HG03039 (cell line): ENCODE results near the gene PHF10.
"Not testable (repeated sequence)": the region's sequence is repeated elsewhere in the genome, so short reads cannot be mapped to it uniquely, and the experiment has no call there.

Experiments
- ATAC-seq: cut with Tn5 transposase; IDR thresholded peaks from one replicate; pipeline ENCODE4 v1.9.1; 2021; ENCODE audit warnings: mild to moderate bottlenecking, moderate library complexity; ENCODE audit not compliant: unreplicated experiment

The PHF10 gene

DNA sequence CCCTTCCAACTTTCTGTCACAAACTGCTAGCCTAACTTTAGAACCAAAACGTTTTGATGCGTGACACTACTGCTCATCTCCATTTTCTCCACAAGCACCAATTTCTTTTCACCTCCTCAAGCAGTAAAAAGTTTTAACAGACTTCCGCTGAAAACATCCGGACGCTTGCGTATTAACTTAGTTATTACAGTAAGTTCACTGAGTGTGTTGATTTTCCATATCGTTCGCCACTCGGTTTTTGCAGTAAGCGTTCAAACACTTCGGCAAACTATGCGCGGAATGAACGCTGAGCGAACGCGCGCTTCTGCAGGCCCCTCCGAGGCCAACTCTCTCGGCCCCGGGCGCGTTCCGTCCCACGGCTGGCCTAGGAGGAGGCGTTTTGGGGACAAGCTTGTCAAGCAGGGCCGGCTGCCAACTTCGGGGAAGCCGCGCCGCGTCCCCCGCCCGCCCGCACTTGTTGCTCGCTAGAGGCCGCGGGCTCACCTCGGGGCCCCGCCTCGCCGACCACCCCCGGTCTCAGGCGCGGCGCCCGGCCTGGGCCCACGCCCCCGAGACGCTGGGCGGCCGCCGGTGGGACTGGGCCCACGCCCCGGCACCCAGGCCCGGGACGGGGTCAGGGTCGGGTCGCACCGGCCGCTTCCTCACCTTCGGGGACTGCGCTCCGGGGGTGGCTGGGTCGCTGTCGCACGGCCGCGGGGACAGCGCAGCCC, 945 bp downstream of the PHF10 start:
- ATAC-seq = peak; percentile 34

DNA sequence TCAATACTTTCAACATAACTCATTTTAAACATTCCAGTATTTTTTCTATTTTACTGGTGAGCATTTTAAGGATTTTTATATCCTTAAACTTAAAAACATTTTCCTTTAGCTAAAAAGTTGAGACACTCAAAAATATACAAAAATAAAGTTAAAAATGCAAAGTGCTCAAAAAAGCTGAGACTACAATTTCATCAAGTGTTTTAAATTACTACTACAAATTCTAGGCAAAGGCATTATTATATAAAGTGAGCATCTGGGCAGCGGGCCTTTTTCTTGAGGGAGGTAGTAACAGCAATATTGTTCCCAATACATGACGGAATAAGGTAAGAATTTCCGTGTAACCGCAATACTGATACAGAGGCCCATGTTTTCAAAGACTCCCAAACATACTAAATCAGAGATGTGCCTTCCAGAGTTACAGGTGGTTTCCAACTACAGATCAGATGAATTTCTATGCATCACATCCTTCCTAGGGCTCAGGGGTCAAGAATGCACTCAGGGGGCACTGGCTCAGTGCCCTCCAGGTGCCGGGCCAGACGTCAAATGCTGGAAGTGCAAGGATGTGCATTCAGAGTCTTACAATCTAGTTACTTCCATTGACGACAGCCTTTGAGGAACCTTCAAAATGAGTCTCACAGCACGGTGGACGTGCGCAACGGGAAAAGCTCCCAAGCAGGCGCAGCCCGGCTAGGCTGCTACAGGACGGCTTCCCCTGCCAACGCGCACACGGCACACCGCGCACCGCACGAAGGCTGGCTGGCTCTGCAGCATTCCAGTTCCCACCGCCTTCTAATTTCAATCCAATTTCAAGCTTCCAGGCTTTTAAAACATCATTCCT, 1.7 kb downstream of the PHF10 start:
- ATAC-seq = no peak

DNA sequence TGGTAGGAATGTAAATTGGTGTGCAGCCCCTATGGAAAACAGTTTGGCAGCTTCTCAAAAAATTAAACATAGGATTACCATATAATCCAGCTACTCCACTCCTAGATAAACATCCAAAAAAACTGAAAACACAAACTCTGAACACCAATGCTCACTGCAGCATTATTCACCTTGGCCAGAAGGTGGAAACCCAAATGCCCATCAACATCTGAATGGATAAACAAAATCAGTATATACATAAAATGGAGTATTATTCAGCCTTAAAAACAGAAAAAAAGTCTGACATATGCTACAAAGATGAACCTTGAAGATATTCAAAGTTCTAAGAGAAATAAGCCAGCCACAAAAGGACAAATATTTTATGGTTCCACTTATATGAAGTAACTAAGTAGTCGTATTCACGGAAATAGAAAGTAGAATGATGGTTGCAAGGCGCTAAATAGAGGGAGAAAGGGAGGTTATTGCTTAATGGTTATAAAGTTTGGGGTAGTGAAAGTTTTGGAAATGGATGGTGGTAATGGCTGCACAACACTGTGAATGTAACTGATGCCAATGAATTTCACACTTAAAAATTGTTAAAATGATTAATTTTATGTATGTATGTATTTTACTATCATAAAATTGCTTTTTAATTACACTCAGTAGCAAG, 4.0 kb downstream of the PHF10 start:
- no peak for ATAC-seq

GRCh38 chr6:169719117-169719516, 5.2 kb downstream of the PHF10 start:
- ATAC-seq = no peak

DNA sequence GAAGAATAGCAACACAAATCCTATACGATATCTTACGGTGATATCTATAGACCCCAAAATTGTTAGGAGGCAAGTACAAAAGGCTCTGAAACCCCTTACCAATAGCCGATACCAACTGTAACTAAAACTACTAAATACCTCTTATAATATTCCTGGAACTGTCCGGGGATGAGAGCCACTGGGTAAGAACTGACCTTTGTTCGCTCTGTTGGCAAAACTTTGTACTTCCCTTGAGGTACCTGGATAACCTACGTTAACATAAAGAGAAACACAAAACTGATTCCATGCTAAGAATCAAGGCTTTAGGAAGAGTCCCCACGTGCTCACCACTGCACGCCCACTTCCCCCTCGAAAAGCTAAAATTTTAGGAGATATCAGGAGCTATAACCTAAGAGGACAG, 9.7 kb downstream of the PHF10 start:
- no peak for ATAC-seq

DNA sequence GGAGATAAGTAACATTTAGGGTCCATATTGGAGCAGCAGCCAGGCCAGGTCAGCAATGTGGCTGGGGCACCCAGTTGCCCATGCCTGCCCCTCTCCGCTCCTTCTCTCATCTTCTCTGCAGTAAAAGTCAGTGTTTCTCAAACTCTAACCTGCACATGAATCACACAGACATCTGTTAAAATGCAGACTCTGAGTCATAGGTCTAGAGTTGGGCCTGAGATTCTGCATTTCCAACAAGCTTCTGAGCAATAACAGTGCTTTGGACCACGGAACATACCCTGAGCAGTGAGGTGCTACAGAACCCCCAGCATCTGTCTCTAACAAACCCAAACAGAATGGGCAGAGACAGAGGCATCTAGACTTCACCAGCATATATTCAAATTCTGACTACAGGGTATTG, 10.1 kb downstream of the PHF10 start:
- no peak for ATAC-seq

GRCh38 chr6:169710009-169710408, 14.3 kb downstream of the PHF10 start:
- no peak for ATAC-seq

GRCh38 chr6:169709293-169709692, 15.0 kb downstream of the PHF10 start:
- no peak for ATAC-seq

DNA sequence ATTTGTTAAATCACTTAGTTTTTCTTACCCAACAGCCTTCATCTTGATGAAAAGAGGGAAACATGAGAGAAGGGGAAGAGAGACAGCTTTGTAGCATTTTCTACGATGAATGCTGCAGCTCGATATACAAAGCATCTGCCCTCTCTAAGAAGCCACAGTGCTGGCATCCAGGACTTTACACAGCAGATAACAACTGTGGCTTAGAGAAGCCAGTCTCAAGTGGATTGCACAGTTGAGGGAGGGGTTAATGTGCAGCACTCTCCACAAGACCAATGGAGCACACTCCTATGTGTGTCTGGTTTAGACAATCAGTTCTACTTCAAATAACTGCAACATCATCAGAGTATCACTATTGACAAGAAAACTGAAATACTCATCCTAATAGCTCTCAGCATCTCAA, 16.5 kb downstream of the PHF10 start:
- ATAC-seq = no peak

DNA sequence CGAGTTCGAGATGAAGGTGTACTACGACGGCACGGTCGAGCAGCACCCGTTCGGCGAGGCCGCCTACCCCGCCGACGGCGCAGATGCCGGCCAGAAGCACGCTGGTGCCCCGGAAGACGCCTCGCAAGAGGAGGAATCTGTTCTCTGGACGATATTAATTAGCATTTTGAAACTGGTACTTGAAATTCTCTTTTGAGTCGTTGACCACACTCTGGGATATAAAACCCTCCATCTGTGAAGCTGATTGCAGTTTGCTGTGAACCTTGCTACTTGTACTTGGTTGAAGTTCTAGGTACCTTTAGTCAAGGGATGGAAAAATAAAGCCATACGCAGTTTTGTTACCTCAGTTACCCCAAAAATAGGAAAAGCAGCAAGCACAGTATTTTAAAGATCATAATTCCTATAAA, 21.5 kb downstream of the PHF10 start:
- peak; percentile 9 for ATAC-seq

GRCh38 chr6:169701954-169702839, 22.1 kb downstream of the PHF10 start, which contains the start of the genes C6orf120 and WDR27:
Gene C6orf120, plus strand, starts transcription at chr6:169702126. Its CDS starts 334 bp downstream, at chr6:169702460.
Gene WDR27, minus strand, starts transcription at chr6:169702029. Its CDS starts 13,024 bp downstream, at chr6:169689005.
- ATAC-seq = peak; percentile 91

DNA sequence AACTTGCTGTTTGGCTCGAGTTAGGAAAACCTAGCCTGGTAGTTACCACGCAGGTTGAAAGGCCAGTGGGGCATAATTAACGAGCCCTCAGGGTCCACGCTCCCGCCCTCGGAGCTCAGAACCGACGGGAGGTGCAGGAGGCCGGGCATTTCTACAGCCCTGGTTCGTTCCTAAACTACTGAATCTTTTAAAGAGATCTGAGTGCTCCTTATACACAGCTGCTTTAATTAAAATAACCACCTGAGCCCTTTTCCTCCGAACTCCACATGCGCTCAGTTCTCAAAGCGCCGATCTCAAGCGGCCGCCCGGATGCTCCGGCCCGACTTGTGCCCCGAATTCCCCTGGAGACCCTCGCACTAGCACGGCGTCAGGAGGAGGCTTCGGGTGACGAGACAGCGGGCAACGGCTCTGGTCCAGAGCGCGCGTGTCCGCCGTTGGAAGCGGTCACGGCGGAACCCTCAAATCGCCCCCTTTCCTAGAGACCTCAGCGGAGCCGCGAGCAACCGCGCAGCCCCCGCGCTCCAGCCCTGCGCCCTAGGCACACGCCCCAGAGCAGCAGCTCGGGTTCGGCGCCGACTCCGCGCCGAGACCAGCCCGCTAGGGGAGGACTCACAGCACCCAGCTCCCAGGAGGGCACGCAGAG, 22.9 kb downstream of the PHF10 start:
- peak; percentile 9 for ATAC-seq

DNA sequence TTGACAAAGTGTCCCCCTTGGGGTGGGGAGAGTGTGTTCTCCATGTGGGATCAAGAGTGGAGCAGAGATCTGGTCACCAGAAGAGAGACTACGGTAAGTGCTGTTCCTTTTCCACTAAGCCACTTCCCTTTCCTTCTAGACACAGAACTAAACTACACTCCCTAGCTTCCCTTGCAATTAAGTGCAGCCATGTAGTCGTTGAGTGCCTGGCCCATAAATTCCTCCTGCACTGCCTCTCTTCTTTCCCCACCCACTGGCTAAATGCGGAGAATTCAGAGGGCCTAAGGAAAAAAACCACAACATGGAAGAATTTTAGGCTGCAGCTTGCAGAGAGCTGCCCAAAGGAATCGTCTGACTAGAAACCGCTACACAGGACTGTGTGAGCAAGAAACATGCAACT, 24.0 kb downstream of the PHF10 start:
- ATAC-seq = no peak

DNA sequence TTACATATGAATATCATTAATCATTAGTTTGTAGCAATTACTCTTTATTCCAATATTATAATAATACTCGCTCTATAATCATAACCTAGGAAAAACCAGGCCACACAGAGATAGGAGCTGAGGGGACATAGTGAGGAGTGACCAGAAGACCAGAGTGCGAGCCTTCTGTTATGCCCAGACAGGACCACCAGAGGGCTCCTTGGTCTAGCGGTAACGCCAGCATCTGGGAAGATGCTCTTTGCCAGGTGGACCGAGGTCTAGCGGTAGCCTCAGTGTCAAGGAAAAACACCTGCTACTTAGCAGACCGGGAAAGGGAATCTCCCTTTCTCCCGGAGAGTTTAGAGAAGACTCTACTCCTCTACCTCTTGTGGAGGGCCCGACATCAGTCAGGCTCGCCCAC, 27.2 kb downstream of the PHF10 start:
- ATAC-seq = not testable (repeated sequence)

DNA sequence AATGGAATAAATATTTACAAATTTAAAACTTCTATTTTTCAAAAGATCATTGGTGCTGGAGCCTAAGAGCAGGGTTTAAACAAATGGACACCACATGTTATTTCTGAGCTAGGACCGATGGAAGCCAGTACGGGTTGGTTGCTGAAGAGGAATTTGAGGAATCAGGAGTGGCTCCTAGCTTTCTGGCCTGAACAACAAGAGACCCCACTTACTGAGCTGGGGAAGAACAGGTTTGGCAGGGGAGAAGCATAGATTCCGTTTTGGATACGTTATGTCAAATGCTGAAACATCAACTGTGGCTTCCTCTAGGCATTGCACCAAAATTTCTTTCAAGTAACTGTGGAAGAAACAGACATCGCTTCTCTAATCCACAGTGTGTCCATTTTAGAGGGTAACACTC, 29.2 kb downstream of the PHF10 start:
- ATAC-seq = no peak

DNA sequence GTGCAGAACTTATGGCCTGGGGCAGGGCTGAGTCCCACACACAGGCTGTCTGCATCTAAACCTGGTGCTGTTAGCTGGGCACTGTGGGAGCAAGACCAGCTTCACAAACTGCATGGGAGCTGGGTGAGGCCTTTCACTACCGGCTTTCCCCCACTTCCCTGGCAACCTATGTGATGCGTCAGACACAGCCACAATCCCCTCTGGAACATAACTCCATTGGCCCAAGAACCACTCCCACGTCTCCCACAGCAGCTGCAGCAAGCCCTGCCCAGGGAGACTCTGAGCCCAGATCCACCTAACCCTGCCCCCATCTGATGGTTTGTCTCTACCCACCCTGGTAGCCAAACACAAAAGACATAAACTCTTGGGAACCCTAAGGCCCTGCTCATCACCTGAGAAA, 31.8 kb downstream of the PHF10 start:
- no peak for ATAC-seq

GRCh38 chr6:169691260-169691659, 33.0 kb downstream of the PHF10 start:
- ATAC-seq = no peak

- no peak for ATAC-seq
Measured at GRCh38 chr6:169689287-169689686, 35.0 kb downstream of the PHF10 start.

- no peak for ATAC-seq
Measured at GRCh38 chr6:169685860-169686259, 38.4 kb downstream of the PHF10 start.

GRCh38 chr6:169684056-169684455, 40.2 kb downstream of the PHF10 start:
- ATAC-seq = no peak
